ENCODE results near the gene TSPYL1. TPM values are rescaled to one million over a fixed set of nuclear protein-coding genes. Genes with fewer than 3 reads are reported as not detected.

Gene TSPYL1
- total and polyA plus RNA-seq, 8 donors, result 61.9 to 100 (median 81.5) TPM

- H3K27ac ChIP-seq, result no peak overlapping the region
Observed at GRCh38 chr6:116255246-116255800, 24.4 kb downstream of the TSPYL1 start.

GRCh38 chr6:116254297-116255056 is 25.3 kb downstream of the TSPYL1 start:
- DNase-seq (no peak), ATAC-seq (peak; percentile 13)
- no peak for TF ChIP-seq CTCF (IDR thresholded peaks at IDR 0.05)
- peaks cover 0 to 5% of the 10 kb centered on the region in 2 donors for H3K36me3 ChIP-seq
- no peaks in the 10 kb centered on the region for H3K27me3 ChIP-seq
- no peaks in the 10 kb centered on the region for H3K9me3 ChIP-seq
- H3K4me1 ChIP-seq, result peaks cover 33 to 47% of the 10 kb centered on the region in 2 donors
- H3K27ac ChIP-seq, result peak overlapping the region; percentile 88
- H3K4me3 ChIP-seq, result peak overlapping the region; percentile 84 to 89
- intact Hi-C loops (cut with DNase I), result no loop called here

More at GRCh38 chr6:116255246-116255800, 24.4 kb downstream of the TSPYL1 start:
- Histone ChIP-seq H3K4me3 (no peak overlapping the region), H3K36me3 (peaks cover 0 to 5% of the 10 kb centered on the region in 2 donors), H3K9me3 (no peaks in the 10 kb centered on the region), H3K4me1 (peaks cover 31 to 42% of the 10 kb centered on the region in 2 donors), H3K27me3 (no peaks in the 10 kb centered on the region)
- no peak for TF ChIP-seq CTCF (IDR thresholded peaks at IDR 0.05)
- intact Hi-C loops (cut with DNase I), result no loop called here
- DNase-seq (peak in 1 of 4 donors; percentile 45), ATAC-seq (no peak)

- Histone ChIP-seq H3K27ac (peak within 1 kb of the TSS; percentile 88), H3K36me3 (peaks cover 0 to 3% of the 10 kb centered on the region in 2 donors), H3K27me3 (no peaks in the 10 kb centered on the region), H3K9me3 (no peaks in the 10 kb centered on the region), H3K4me3 (peak within 1 kb of the TSS; percentile 84 to 89), H3K4me1 (peaks cover 33 to 53% of the 10 kb centered on the region in 2 donors)
- peak; percentile 95 to 99 (median 96) for DNase-seq
- intact Hi-C loops (cut with DNase I), result no loop called here
- TF ChIP-seq CTCF (IDR thresholded peaks at IDR 0.05), result no peak
- ATAC-seq, result peak; percentile 98
Observed at GRCh38 chr6:116253505-116254296, 26.0 kb downstream of the TSPYL1 start, which contains the start of gene TSPYL4. TSPYL4 (minus strand) TSS chr6:116254075; CDS start chr6:116254008, 67 bp downstream.

GRCh38 chr6:116253188-116253504 is 26.6 kb downstream of the TSPYL1 start:
- H3K4me3 ChIP-seq, result peak overlapping the region; percentile 84 to 89
- H3K4me1 ChIP-seq, result peaks cover 33 to 53% of the 10 kb centered on the region in 2 donors
- H3K27ac ChIP-seq, result peak overlapping the region; percentile 88
- TF ChIP-seq CTCF (IDR thresholded peaks at IDR 0.05), result no peak
- H3K36me3 ChIP-seq, result no peaks in the 10 kb centered on the region
- ATAC-seq (no peak), DNase-seq (no peak)
- no peaks in the 10 kb centered on the region for H3K9me3 ChIP-seq
- intact Hi-C loops (cut with DNase I), result no loop called here
- no peaks in the 10 kb centered on the region for H3K27me3 ChIP-seq
